GM10847 (cell line): Measurements from ENCODE around the gene GAK.

Experiments used
- POLR2A ChIP-seq: IDR thresholded peaks from 2 replicates; pipeline ENCODE4 v1.6.1; 2011; ENCODE audit not compliant: insufficient read length; ENCODE audit errors: extremely low read depth

Gene GAK

DNA sequence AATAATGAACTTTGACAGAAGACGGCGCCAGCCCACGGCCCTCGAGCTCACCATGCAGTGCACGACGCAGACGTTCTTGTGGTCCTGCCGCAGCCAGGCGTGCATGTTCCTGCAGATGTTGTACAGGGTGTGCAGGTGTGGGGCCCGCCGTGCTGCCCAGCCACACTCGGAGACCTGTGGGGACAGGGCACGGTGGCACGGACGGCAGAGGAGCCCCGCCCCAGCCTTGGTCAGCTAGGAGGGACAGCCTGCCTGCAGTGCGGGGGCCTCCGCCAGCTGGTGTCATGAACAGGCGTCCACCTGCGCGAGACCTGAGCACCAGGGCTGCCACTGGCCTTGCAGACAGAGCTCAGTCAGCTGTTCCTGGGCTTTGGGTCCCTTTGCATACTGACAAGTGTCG, 49.5 kb downstream of the GAK start:
- no peak for TF ChIP-seq POLR2A

DNA sequence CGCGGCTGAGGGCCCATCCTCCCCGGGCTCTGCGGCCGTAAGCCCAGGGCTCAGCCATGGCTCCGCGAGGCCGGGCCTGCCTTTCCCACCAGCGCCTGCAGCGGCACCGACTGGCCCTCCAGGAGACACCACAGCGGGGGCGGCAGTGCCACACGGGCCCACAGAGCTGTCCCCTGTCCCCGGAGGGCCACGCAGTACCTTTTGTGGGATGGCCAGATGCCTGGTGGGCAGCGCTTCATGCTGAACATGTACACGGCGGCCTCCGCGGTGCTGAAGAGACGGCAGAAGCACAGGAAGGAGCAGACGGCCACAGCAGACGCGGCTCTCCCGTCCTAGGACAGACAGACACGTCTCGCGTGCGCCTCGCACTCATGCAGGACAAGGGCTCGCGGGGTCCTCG, 50.4 kb downstream of the GAK start:
- no peak for TF ChIP-seq POLR2A

DNA sequence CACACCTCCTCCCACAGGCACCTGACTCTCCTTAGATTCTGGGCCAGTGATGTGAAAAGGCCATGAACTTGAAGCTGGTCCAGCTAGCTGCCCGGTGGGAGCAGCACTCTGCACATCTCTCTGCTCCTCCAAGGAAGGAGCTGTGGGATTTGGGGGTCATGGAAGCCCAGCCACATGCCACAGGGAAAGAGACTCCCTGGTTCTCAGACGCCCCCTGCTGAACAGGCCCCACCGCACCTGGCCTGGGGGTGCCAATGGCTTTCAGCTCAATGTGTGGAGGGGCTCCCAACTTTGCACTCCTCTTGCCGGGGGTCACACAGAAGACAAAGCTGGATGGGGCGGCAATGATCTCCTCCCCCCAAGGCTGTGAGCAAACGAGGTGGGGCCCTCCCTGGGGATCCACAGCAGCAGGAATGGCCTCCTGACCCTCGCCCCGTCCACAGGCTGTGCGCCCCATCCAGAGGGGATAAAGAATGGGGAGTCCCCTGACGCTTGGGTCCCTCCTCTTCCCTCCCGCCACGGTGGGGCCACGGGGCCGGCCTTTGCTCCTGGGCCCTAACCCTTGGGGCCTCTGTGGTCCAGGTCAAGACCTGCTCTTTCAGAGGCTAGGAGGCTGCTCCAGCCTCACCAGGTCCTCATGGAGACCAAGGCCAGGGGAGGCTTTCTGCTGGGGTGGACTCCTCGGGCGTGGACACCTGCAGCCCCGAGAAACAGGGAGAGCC, 51.3 kb downstream of the GAK start:
- no peak for TF ChIP-seq POLR2A

DNA sequence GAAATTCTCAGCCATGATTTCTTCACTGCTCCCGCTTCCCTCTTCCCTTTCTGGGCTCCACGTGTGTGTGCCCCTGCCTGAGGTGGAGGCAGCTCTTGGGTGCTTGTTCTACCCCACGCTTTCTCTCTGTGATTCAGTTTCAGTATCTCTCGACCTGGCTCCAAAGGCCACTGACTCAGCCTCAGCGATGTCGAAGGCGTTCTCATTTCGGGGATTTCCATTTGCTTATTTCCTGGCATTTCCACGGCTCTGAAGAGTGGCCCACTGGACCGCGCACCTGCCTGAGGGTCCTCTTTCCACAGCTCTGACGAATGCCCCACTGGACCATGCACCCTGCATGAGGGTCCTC, 52.4 kb downstream of the GAK start:
- TF ChIP-seq POLR2A: no peak

DNA sequence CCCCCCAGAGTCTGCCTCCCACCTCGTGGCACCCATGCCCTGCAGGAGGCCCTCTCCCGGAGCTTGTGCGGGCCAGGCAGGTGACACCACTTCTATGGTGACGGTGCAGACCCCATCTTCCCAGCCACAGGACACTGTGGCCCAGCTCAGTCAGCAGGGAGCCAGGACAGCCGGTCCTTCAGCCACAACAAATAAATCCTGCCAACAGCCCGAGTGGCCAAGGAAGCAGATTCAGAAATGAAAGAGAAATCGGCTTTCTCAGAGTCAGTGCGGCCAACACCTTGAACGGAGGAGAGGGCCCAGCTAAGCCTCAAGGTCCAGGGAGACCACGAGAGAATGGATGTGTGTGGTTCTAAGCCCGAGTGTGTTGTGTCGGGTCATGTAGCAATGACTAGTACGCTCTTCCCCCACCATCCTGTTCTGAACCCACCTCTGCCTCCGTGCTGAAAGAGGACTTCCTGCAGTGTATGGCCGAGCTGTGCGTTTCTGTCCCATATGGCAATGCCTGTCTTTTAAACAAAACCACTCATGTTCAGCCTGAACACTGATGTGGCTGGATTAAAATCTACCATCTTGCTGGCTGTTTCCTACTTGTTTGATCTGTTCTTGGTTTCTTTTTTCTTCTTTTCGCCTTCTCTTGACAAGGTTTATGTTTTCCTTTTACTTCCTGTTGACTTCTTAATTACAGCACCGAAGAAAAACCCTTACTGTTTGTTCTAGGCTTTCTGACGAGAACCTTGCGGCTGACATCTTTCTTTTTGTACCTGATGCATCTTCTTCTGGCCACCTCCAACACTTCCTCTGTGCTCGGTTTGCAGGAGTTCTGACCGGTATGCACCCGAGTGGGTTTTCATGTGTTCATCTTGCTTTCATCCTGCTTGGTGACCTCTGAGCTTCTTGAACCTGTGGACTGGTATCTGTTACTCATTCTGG, 53.1 kb downstream of the GAK start:
- no peak for TF ChIP-seq POLR2A

DNA sequence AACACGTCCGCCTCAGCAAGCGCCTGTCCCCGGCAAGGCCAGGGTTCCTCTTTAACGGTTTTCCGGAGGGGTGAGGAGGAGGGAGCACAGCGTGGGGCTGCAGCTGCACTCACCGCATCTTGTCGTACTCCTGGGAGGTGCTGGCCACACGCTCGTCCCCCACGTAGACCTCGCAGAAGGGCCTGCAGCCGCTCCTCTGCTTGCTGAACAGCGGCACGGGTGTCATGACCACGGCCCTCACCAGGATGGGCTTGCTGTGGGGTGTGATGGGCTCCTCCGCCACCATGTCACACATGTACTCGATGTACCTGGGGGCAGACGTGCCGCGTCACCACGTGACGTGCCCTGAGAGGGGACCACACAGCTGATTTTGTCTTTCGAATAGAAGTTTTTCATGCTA, 54.6 kb downstream of the GAK start:
- TF ChIP-seq POLR2A: no peak

DNA sequence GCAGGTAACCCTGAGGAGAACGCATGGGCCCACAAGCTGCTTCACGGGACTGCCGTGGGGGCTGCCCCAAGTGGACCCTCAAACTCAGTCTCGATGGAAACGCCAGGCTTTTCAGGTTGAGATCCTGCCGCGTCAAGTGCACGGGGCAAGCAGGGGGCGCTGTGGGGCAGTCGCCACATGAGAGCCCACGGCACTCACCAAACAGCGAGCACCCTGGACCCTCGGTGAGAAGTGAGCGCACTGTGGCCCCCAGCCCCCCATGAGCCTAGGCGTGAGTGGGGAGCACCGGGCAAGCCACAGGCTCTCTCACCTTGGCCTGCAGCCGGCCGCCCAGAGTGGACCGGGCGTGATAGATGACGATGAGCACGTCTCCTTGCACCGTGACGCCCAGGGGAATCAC, 55.3 kb downstream of the GAK start:
- no peak for TF ChIP-seq POLR2A

DNA sequence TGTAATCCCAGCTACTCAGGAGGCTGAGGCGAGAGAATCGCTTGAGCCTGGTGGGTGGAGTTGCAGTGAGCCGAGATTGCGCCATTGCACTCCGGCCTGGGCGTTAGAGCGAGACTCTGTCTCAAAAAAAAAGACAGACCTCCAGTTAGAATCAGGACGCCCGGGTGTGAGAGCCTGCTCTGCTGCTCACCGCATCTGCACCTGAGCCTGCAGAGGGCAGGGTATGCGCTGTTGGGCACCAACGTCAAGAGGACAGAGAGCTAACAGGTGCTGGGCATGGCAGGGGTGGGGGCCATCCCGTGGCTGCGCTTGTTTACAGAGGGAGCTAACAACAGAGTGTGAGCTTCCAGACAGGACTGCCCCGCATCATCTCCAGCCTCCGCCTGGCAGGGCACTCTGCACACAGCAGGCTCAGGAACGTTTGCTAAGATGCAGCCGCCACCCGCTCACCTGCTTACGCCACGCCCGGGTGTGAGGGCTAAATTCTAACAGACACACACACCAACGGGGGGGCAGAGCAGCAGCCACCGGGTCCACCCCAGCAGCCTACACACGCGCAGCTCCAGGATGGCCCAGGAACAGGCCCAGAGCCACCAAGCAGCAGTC, 56.2 kb downstream of the GAK start:
- no peak for TF ChIP-seq POLR2A

DNA sequence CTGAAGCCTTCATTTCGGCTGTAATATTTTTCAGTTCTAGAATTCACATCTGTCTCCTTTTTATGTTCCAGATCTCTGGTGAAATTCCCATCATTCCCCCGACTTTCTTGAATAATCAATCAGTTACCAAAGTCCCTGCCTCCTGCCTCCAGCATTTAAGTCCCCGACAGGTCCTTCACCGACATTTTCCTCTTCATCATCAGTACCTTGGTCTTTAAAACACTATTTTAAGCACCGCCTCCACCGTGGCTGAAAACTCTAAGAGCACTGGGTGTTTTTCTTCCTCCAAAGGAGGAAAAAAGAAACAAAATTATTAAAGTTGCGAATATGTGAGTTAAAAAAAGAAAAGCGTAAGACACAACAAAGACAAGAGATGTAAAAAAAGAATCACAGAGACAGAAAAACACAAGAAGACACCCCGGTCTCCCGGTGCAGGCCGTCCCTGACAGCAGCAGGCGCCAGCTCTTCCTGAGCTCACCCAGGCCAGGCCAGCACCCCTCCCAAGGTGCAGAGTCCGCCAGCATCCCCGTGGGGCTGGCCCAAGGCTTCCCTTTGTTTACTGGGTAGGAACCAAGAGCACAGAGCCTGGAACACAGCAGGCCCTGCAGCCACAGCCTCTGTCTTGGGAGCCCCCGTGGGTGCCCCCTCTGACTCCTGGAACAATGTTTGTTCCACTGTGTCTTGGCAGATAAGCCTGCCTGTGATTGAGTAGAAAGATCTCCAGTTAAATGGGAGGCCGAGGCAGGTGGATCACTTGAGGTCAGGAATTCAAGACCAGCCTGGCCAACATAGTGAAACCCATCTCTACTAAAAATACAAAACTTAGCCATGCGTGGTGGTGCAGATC, 56.9 kb downstream of the GAK start:
- TF ChIP-seq POLR2A: no peak

DNA sequence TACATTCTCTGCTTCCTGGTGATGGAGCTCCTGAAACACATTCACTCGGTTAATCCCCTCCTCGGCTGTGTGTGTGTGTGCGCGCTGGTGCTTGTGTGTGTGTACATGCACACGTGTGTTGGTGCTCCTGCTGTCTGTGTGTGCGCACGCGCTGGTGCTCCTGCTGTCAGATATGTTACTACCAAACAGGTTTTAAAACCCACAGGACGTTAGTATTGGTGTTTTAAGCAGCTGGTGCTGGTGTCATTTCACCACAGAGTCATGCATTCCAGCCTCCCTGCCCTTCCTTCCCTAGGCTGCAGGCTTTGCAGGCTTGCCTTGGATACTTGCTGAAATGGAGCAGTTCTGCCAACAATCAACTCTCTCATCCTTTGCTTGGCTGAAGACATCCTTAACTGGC, 58.1 kb downstream of the GAK start:
- TF ChIP-seq POLR2A: no peak

DNA sequence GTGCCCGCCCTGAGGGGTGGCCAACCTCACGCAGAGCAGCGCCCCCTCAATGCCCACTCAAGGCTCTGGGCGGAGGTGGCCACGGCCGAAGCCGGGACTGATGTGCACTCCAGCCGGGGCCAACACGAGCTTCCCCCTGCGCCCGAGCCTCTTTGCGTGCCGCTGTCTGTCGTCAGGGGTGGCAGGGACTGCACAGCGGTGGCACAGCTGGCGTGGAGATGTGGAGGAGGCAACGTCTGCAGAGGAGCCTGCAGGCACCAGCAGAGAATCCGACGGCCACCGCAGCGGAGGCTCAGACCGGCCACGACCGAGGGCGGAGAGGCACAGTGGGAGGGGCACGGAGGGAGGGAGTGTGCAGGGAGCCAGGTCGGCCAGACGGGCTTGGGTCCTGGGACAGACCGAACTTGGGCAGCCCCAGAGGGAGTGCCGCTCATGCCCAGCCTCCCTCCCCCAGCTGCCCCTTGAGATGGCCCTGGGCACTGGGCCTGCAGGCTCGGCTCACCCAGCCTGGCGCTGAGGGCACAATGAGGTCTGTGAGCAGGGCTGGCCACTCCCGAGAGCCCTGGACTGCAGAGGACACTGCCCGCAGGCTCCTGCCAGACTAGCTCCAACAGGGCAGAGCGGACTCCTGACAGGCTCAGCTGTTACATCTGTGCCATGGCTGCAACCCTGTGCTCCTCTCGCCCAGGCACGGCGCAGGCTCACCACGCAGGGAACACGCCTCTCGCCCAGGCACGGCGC, 59.7 kb downstream of the GAK start:
- TF ChIP-seq POLR2A: no peak

DNA sequence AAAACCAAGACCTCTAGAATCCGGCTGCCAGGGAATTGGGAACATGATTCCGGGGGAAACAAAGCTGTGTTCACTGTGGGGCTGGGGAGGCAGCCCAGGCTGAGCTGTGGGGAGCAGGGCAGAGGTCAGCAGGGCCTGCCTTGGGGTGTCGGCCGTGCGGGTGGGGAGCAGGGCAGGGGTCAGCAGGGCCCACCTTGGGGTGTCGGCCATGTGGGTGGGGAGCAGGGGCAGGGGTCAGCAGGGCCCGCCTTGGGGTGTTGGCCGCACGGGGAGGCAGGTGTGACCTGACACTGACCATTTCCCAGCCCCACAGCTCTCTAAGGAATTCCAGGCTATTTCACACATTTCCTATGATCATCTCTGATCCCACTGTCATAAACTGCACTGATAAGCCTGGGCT, 60.6 kb downstream of the GAK start:
- no peak for TF ChIP-seq POLR2A

DNA sequence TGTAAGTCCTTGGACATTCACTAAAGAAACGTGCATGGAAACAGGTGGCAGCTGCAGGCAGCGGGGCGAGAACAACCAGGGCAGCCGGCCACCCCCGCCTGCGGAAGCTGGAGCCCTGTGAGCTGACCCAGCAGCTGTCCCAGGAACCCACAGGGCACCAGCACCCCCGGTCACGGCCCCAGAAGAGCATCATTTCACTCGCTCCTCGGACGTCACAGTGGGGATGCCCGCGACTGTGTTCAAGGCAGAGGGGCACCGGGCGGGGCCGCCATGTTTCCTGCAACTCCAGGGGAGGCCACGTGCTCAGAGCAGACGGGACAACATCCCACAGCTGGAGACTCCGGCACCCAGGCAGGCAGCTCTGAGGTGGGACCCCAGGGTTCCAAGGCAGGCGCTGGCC, 61.2 kb downstream of the GAK start:
- no peak for TF ChIP-seq POLR2A

DNA sequence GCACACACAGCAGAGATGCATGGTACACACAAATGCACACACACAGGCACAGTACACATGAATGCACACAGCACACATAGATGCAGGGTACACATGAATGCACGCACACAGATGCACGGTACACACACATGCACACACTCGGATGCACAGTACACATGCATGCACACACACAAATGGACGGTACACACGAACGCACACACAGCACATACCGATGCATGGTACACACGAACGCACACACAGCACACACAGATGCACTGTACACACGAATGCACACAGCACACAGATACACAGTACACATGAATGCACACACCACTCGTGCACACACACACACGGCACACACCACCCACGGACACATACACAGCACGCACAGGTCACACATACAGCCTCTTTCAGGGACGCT, 62.3 kb downstream of the GAK start:
- no peak for TF ChIP-seq POLR2A

DNA sequence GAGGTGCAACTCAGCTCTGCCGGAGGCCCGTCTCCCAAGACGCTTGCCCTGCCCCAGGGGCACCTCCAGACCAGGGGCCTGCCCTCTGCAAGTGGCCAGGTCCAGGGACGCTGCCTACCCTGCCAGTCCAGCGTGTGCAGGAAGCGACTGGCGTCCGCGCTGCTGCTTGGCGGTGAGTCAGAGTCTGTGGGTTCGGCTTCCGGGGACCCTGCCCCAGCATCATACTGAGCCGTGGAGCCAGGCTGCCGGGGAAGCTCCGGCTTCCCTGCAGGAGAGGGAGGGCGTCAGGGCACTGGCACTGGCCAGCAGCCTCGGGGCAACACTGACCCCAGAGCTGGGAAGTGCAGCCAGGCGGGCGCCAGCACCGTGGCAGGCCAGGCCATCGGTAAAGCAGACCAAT, 63.7 kb downstream of the GAK start:
- TF ChIP-seq POLR2A: no peak
